HepG2 (cell line): ENCODE data around the gene CTDSP2. TPM values are rescaled to one million over a fixed set of nuclear protein-coding genes. Genes with fewer than 3 reads are reported as not detected.

Experiments used
- CREM ChIP-seq, 2 experiments: sonication (generic) in 1 of 2; formaldehyde crosslinking in 1 of 2; IDR thresholded peaks; 2 replicates each; pipeline versions ENCODE4 v1.4.0 to v1.6.1; 2016 to 2020; ENCODE audit warnings: antibody characterized with exemption in 1 of 2, mild to moderate bottlenecking in 1 of 2, missing genetic modification reagents in 1 of 2
- HNRNPH1 ChIP-seq: fragments of 200-400 bp; formaldehyde crosslinking; optimal IDR thresholded peaks from 2 replicates; pipeline ENCODE3; 2017; ENCODE audit warnings: mild to moderate bottlenecking, low read depth, low read length
- NFYC ChIP-seq: IDR thresholded peaks from 2 replicates; pipeline ENCODE4 v1.6.1; 2016; ENCODE audit warnings: missing genetic modification reagents, missing compliant biosample characterization
- PHF20 ChIP-seq: sonication (generic); formaldehyde crosslinking; IDR thresholded peaks from 2 replicates; pipeline ENCODE4 v1.5.0; 2020; ENCODE audit warnings: mild to moderate bottlenecking, missing genetic modification reagents
- PTBP1 ChIP-seq: fragments of 200-400 bp; formaldehyde crosslinking; IDR thresholded peaks from 2 replicates; pipeline ENCODE4 v1.6.1; 2018; ENCODE audit warnings: low read length, low read depth; ENCODE audit not compliant: poor library complexity, severe bottlenecking
- RELA ChIP-seq: sonication (generic); formaldehyde crosslinking; IDR thresholded peaks from 2 replicates; pipeline ENCODE4 v1.4.0; 2020; ENCODE audit warnings: missing genetic modification reagents
- RXRA ChIP-seq: sonication (generic); formaldehyde crosslinking; IDR thresholded peaks from 2 replicates; pipeline ENCODE4 v1.5.1; 2020; ENCODE audit warnings: missing genetic modification reagents
- RXRB ChIP-seq: IDR thresholded peaks from 2 replicates; pipeline ENCODE4 v1.6.1; 2016; ENCODE audit warnings: borderline replicate concordance, missing genetic modification reagents, missing compliant biosample characterization
- SALL2 ChIP-seq: sonication (generic); formaldehyde crosslinking; IDR thresholded peaks from 2 replicates; pipeline ENCODE4 v1.8.1; 2023; ENCODE audit warnings: mild to moderate bottlenecking, missing genetic modification reagents, inconsistent platforms
- WIZ ChIP-seq: sonication (generic); formaldehyde crosslinking; IDR thresholded peaks from 2 replicates; pipeline ENCODE4 v1.5.1; 2020; ENCODE audit warnings: mild to moderate bottlenecking, missing genetic modification reagents
- ZNF230 ChIP-seq: sonication (generic); formaldehyde crosslinking; IDR thresholded peaks from 2 replicates; pipeline ENCODE4 v1.4.0; 2020; ENCODE audit warnings: mild to moderate bottlenecking, missing genetic modification reagents
- ZNF30 ChIP-seq: sonication (generic); formaldehyde crosslinking; IDR thresholded peaks from 2 replicates; pipeline ENCODE4 v1.5.0; 2020; ENCODE audit warnings: mild to moderate bottlenecking, missing genetic modification reagents
- ZNF34 ChIP-seq: sonication (generic); formaldehyde crosslinking; IDR thresholded peaks from 2 replicates; pipeline ENCODE4 v1.4.0; 2020; ENCODE audit warnings: mild to moderate bottlenecking, missing genetic modification reagents, borderline replicate concordance
- ZNF619 ChIP-seq: sonication (generic); formaldehyde crosslinking; IDR thresholded peaks from 2 replicates; pipeline ENCODE4 v1.4.0; 2020; ENCODE audit warnings: mild to moderate bottlenecking, missing genetic modification reagents
- ZNF703 ChIP-seq: sonication (generic); formaldehyde crosslinking; IDR thresholded peaks from 2 replicates; pipeline ENCODE4 v1.5.1; 2020; ENCODE audit warnings: missing genetic modification reagents, mild to moderate bottlenecking, moderate library complexity, borderline replicate concordance
- ZNF724P ChIP-seq: sonication (generic); formaldehyde crosslinking; IDR thresholded peaks from 2 replicates; pipeline ENCODE4 v1.8.0; 2022; ENCODE audit warnings: missing genetic modification reagents, borderline replicate concordance
- ZNF75D ChIP-seq: sonication (generic); formaldehyde crosslinking; IDR thresholded peaks from 2 replicates; pipeline ENCODE4 v1.8.1; 2023; ENCODE audit warnings: missing genetic modification reagents, mild to moderate bottlenecking, borderline replicate concordance
- ZSCAN20 ChIP-seq: sonication (generic); formaldehyde crosslinking; IDR thresholded peaks from 2 replicates; pipeline ENCODE4 v1.4.0; 2020; ENCODE audit warnings: missing genetic modification reagents, mild to moderate bottlenecking, borderline replicate concordance
- polyA plus RNA-seq, 8 experiments: library from polyadenylated mRNA; depleted of rRNA in 3 of 8; stranded (reverse) in 7 of 8; unstranded in 1 of 8; fragments of >200 nt; fragmentation: Illumina TruSeq in 4 of 8; extraction: Trizol in 4 of 8; gene quantifications; 2 replicates each; pipeline versions ENCODE4 v1.2.1 to v1.2.3, GENCODE V29; 2011 to 2016; ENCODE audit warnings: low read depth in 4 of 8, missing spikeins in 1 of 8, mixed read lengths in 1 of 8; ENCODE audit not compliant: insufficient read depth in 1 of 8
- total RNA-seq, 5 experiments: library from RNA; depleted of rRNA; stranded (reverse); fragments of >200 nt; fragmentation: Illumina TruSeq; extraction: Trizol; gene quantifications; 2 replicates each; pipeline ENCODE4 v1.2.3, GENCODE V29; 2016; ENCODE audit warnings: low read depth in 1 of 5
- TF ChIP-seq, protein P1 (sequence below): sonication (generic); formaldehyde crosslinking; conservative IDR thresholded peaks from 2 replicates; pipeline ENCODE4 v1.4.0; 2020; ENCODE audit warnings: missing genetic modification reagents
- TF ChIP-seq, protein P2 (sequence below): sonication (generic); formaldehyde crosslinking; IDR thresholded peaks from 2 replicates; pipeline ENCODE4 v1.8.1; 2023; ENCODE audit warnings: mild to moderate bottlenecking, moderate library complexity, missing genetic modification reagents
- TF ChIP-seq, protein P3 (sequence below): IDR thresholded peaks from 2 replicates; pipeline ENCODE4 v1.6.1; 2012; ENCODE audit warnings: low read depth, low read length, improper control_type of control experiment
- TF ChIP-seq, protein P4 (sequence below): sonication (generic); formaldehyde crosslinking; conservative IDR thresholded peaks from 2 replicates; pipeline ENCODE4 v1.4.0; 2020; ENCODE audit warnings: missing genetic modification reagents

CTDSP2 gene
- total and polyA plus RNA-seq, 2 of the 13 experiments (the other 11 are each of a cell fraction or from before 2014, with no cell fraction given): 38.1 to 82.5 TPM

DNA sequence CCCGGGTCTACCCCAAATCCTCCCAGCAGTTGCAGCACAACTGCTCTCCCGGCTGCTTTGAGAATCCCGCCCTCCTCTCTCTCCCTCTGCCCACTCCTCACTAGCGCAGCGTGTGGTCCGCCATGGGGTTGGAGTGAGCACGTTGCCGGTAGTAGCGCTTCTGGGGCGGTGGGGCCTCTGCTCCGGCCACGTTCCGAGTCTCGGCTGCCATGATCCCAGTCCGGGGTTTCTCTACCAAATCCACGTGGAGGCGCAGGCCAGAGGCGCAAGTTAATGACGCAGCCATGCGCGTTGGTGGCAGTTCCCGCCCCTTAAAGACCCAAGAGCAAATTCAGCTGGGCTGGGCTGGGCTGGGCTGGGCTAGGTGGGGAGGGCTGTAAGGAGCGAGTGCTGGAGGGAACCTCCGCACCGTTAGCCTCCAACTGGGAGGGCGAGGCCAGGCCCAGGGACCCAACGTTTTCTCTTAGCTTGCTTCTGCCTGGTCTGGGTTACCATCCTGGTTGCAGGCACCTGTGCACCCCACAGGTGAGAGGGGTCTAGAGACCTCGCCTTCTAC is 74.6 kb downstream of the CTDSP2 start, which contains the start of gene METTL1 (continued):
- TF ChIP-seq ZNF30 (CRISPR knock-in tag) (0 out of 2 replicates have a peak, but pooled peaks have one; percentile 90), RXRA (peak; percentile 55; the same call in 1 of the 2 replicates), PTBP1 (peak; percentile 96), ZNF724P (CRISPR knock-in tag) (peak; percentile 94), PHF20 (peak; percentile 92), RELA (no peak; the same call in 1 of the 2 replicates), ZSCAN20 (CRISPR knock-in tag) (0 out of 2 replicates have a peak, but pooled peaks have one; percentile 37), ZNF75D (CRISPR knock-in tag) (no peak), CREM (IDR thresholded peaks at IDR 0.05) (peak; percentile 98), CREM (CRISPR knock-in tag; IDR thresholded peaks at IDR 0.05) (peak; percentile 81), WIZ (CRISPR knock-in tag) (peak; percentile 24), ZNF619 (CRISPR knock-in tag) (peak; percentile 90; the same call in 1 of the 2 replicates), ZNF34 (CRISPR knock-in tag) (peak; percentile 92; the same call in 1 of the 2 replicates), SALL2 (CRISPR knock-in tag) (peak; percentile 74), ZNF703 (CRISPR knock-in tag) (peak; percentile 51; the same call in 1 of the 2 replicates), RXRB (CRISPR knock-in tag) (peak; percentile 56), ZNF230 (CRISPR knock-in tag) (peak; percentile 76), NFYC (CRISPR knock-in tag) (peak; percentile 15; the same call in 1 of the 2 replicates), HNRNPH1 (no peak)
- TF ChIP-seq, protein P1, sequence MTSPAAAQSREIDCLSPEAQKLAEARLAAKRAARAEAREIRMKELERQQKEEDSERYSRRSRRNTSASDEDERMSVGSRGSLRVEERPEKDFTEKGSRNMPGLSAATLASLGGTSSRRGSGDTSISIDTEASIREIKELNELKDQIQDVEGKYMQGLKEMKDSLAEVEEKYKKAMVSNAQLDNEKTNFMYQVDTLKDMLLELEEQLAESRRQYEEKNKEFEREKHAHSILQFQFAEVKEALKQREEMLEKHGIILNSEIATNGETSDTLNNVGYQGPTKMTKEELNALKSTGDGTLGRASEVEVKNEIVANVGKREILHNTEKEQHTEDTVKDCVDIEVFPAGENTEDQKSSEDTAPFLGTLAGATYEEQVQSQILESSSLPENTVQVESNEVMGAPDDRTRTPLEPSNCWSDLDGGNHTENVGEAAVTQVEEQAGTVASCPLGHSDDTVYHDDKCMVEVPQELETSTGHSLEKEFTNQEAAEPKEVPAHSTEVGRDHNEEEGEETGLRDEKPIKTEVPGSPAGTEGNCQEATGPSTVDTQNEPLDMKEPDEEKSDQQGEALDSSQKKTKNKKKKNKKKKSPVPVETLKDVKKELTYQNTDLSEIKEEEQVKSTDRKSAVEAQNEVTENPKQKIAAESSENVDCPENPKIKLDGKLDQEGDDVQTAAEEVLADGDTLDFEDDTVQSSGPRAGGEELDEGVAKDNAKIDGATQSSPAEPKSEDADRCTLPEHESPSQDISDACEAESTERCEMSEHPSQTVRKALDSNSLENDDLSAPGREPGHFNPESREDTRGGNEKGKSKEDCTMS (CRISPR knock-in tag): no peak
- TF ChIP-seq, protein P2, sequence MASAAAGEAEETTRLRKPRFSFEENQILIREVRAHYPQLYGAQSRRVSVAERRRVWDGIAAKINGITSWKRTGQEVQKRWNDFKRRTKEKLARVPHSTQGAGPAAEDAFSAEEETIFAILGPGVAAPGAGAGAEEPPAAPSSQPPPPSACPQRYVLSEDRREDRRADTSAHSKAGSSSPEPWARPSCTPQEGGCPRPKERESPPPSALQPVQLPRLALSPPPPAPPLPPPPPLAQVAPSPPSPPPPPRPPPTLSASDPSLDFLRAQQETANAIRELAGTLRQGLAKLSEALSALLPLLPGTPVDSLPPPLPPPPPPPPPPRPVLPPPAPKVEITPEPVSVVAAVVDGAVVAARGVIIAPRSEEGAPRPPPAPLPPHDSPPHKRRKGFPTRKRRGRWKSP (CRISPR knock-in tag): peak; percentile 64; the same call in 1 of the 2 replicates
- TF ChIP-seq, protein P3, sequence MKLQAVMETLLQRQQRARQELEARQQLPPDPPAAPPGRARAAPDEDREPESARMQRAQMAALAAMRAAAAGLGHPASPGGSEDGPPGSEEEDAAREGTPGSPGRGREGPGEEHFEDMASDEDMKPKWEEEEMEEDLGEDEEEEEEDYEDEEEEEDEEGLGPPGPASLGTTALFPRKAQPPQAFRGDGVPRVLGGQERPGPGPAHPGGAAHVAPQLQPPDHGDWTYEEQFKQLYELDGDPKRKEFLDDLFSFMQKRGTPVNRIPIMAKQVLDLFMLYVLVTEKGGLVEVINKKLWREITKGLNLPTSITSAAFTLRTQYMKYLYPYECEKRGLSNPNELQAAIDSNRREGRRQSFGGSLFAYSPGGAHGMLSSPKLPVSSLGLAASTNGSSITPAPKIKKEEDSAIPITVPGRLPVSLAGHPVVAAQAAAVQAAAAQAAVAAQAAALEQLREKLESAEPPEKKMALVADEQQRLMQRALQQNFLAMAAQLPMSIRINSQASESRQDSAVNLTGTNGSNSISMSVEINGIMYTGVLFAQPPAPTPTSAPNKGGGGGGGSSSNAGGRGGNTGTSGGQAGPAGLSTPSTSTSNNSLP: 0 out of 2 replicates have a peak, but pooled peaks have one; percentile 27
- TF ChIP-seq, protein P4, sequence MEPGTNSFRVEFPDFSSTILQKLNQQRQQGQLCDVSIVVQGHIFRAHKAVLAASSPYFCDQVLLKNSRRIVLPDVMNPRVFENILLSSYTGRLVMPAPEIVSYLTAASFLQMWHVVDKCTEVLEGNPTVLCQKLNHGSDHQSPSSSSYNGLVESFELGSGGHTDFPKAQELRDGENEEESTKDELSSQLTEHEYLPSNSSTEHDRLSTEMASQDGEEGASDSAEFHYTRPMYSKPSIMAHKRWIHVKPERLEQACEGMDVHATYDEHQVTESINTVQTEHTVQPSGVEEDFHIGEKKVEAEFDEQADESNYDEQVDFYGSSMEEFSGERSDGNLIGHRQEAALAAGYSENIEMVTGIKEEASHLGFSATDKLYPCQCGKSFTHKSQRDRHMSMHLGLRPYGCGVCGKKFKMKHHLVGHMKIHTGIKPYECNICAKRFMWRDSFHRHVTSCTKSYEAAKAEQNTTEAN: peak; percentile 53; the same call in 1 of the 2 replicates
